HAP-1 (cell line): ENCODE results near the gene ZCCHC7.

Experiments
- DNase-seq, 2 experiments: peaks; one replicate each; pipeline ENCODE4 v3.0.0-alpha.2; 2016 to 2020; ENCODE audit warnings: low spot score in 2 of 2
- H3K27me3 ChIP-seq: fragments of 250-450 bp; sonication (Bioruptor Pico); 2 replicates; pipeline ENCODE4 v1.5.1; 2020; ENCODE audit warnings: low read depth, mild to moderate bottlenecking, moderate library complexity
- H3K36me3 ChIP-seq: fragments of 250-450 bp; sonication (Bioruptor Pico); replicated peaks from 2 replicates; pipeline ENCODE4 v1.5.1; 2020; ENCODE audit warnings: mild to moderate bottlenecking
- H3K4me1 ChIP-seq: fragments of 250-450 bp; sonication (Bioruptor Pico); 2 replicates; pipeline ENCODE4 v1.5.1; 2020; ENCODE audit warnings: mild to moderate bottlenecking
- H3K4me3 ChIP-seq: fragments of 250-450 bp; sonication (Bioruptor Pico); 2 replicates; pipeline ENCODE4 v1.5.1; 2020; ENCODE audit warnings: mild to moderate bottlenecking, moderate library complexity
- H3K9me3 ChIP-seq: fragments of 250-450 bp; sonication (Bioruptor Pico); 2 replicates; pipeline ENCODE4 v1.5.1; 2020; ENCODE audit warnings: mild to moderate bottlenecking, moderate library complexity
- in situ Hi-C: fragments of 300-500 bp; cut with MboI; formaldehyde crosslinking; loops from 3 replicates; pipeline ENCODE4 v1.14.3; 2020; ENCODE audit warnings: low sequenced_read_pairs, inconsistent platforms, mixed read lengths

The ZCCHC7 gene

DNA sequence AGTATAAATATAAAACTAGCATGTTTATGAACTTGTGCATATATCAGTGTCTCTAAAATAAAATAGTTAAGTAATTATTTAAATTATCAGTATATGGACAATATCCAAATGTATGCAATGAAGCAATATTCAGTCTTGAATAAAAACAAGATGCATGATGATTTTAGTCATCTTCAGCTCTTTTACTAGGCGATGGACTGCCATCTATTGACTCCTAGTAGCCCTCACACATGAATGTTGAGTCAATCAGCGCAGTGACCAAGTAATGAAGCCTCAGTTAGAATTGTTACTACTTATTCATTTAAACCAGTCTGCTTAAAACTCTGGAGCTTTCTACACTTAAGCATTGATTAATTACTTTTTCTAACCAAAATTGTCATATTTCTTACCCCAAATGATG, 209.2 kb downstream of the ZCCHC7 start:
- no peaks in the 10 kb centered on the region for H3K27me3 ChIP-seq
- no peaks in the 10 kb centered on the region for H3K36me3 ChIP-seq
- H3K9me3 ChIP-seq: no peaks in the 10 kb centered on the region
- no peak for DNase-seq
- in situ Hi-C loops: no loop called here
- no peak overlapping the region for H3K4me3 ChIP-seq
- peaks cover 14% of the 10 kb centered on the region for H3K4me1 ChIP-seq

DNA sequence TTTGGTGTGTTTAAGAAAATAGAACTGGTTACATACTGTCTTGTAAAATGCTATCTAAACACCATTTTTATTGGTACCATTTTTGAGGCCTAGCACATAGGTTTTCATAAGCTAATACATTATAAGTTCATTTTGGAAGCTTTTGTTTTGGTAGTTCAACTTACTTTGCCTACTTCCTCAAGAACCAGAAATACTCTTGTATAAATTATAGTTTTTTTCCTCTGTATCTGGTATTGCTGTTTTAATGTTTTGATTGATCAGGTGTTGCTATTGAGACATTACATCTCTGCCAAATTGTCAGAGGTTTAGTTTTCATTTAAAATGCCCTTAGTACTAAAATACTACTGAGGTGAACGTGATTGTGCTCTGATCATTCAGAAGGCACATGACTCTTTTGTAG, 211.5 kb downstream of the ZCCHC7 start:
- in situ Hi-C loops: no loop called here
- Histone ChIP-seq H3K27me3 (no peaks in the 10 kb centered on the region), H3K4me1 (peaks cover 9% of the 10 kb centered on the region), H3K36me3 (no peaks in the 10 kb centered on the region), H3K9me3 (no peaks in the 10 kb centered on the region), H3K4me3 (no peak overlapping the region)
- no peak for DNase-seq

DNA sequence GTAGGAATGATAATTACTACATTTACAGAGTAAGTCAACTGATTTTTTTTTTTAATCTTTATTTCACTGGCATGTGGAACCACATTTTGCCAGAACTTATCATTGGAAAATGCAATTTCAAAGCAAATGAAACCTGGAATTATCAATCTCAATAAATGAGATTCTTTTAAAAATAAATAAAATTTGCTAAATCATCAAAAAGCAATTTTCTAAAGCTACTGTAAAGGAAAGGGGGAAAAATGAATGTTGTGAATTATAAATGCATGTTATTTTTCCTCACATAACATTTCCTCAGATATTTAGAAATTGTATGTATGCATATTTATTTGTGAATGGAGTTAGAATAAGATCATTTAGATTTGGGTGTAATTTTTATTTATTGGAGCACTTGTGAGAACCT, 212.2 kb downstream of the ZCCHC7 start:
- DNase-seq: no peak
- Histone ChIP-seq H3K36me3 (no peaks in the 10 kb centered on the region), H3K9me3 (no peaks in the 10 kb centered on the region), H3K27me3 (no peaks in the 10 kb centered on the region), H3K4me3 (no peak overlapping the region), H3K4me1 (peaks cover 10% of the 10 kb centered on the region)
- in situ Hi-C loops: no loop called here

DNA sequence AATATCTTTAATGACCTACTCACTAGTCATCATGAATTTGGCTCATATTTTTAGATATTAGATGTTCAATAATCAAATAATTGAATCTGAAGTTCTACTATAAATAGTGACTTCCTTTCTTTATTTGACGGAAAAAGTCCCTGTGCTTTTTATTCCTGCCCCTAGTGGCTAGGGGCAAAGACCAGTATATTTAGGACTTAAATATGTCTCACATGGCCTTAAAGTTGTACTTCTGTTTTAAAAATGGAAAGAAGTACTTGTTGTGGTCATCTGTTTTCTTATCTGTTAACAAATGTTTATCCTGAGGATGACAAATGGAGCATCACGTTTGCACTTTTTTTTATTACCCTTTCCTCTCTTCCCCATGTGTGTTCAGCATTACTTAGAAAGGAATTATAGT, 212.9 kb downstream of the ZCCHC7 start:
- Histone ChIP-seq H3K4me1 (peaks cover 15% of the 10 kb centered on the region), H3K4me3 (no peak overlapping the region), H3K27me3 (no peaks in the 10 kb centered on the region), H3K9me3 (no peaks in the 10 kb centered on the region), H3K36me3 (no peaks in the 10 kb centered on the region)
- in situ Hi-C loops: no loop called here
- no peak for DNase-seq

DNA sequence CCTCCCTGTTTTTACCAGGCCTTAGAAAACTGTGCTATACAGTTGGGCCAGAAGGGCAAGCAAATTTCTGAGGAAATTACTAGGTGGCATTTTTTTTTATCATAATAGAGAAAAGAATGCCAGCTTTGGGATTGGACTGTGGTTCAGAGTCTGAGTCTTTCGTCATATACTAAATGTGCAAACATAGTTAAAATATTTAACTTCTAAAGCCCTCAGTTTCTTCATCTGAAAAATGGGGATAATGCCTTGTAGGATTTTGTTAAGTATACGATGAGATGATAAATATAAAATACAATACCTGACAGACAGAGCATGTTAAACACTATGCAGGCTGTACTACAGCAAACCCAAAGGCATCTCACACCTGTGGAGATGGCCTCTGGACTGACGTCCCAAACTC, 214.9 kb downstream of the ZCCHC7 start:
- Histone ChIP-seq H3K9me3 (no peaks in the 10 kb centered on the region), H3K27me3 (no peaks in the 10 kb centered on the region), H3K4me3 (no peak overlapping the region), H3K4me1 (peaks cover 22% of the 10 kb centered on the region), H3K36me3 (no peaks in the 10 kb centered on the region)
- DNase-seq: no peak
- in situ Hi-C loops: no loop called here

DNA sequence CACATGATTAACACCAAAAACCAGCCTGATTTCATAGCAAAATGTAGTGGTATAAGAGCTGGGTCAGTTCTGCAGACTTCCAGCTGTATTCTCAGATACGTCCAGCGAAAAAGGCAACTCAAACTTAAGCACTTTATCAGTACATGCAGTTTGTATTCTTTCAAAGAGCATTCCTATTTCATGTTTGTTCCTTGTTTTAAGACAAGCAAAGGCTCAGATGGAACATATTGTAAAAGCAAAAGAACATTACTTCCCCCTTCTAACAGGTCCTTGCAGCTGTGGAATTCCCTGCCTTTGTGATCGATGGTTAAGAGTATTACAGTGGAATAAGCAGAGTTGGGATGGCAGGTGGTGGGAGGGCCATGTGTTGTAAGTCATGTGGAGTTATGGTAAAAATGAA, 215.8 kb downstream of the ZCCHC7 start:
- in situ Hi-C loops: no loop called here

DNA sequence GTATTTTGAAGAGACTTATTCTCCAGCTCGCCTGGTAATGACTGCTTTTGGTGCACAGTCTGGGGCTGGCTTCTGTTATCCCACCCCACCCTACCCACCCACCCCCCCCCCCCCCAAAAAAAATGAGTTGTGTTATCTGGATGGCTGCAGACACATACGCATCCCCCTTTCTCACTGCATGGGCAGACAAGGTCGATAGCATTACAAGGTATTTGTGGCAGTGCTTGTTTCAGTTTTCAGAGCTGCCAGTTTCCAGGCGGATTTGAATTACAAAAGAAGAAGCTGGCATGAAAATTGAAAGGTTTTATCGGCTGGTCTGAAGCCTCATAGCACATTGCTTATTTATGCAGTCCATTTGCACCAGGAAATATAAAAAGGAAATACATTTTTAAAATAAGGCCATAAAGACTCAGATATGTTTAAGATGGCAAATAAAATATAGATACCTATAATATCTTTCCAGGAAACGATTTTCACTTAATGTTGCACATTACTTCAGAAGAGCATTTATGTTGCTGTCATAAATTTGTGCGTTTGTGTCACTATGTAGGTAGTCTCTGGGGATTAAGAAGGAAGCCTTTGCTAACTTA, 217.0 kb downstream of the ZCCHC7 start:
- peak; percentile 11 to 31 for DNase-seq
- Histone ChIP-seq H3K27me3 (no peaks in the 10 kb centered on the region), H3K4me1 (peaks cover 18% of the 10 kb centered on the region), H3K9me3 (no peaks in the 10 kb centered on the region), H3K36me3 (no peaks in the 10 kb centered on the region), H3K4me3 (no peak overlapping the region)
- in situ Hi-C loops: no loop called here

More for the DNA sequence above, 215.8 kb downstream of the ZCCHC7 start:
- H3K27me3 ChIP-seq: no peaks in the 10 kb centered on the region
- H3K36me3 ChIP-seq: no peaks in the 10 kb centered on the region
- H3K9me3 ChIP-seq: no peaks in the 10 kb centered on the region
- no peak for DNase-seq
- H3K4me1 ChIP-seq: peaks cover 19% of the 10 kb centered on the region
- no peak overlapping the region for H3K4me3 ChIP-seq

DNA sequence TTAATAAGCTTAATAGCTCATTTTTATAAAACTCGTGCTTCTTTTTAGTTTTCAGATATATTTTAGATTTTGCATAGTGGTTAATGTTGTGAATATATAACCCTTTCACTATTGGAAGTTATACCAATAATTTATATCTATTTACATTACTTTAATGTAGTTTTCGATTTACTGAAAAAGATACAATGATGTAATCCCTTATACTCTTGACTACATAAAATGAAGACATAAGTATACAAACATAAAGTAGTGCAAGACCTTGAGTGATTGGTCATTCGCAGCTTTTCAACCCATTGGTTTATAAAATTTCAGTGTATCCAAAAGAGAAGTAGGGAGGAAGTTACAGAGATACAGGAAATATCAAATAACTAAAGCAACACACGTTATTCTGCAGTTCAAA, 217.8 kb downstream of the ZCCHC7 start:
- in situ Hi-C loops: no loop called here
- H3K27me3 ChIP-seq: no peaks in the 10 kb centered on the region
- no peak for DNase-seq
- H3K4me1 ChIP-seq: peaks cover 18% of the 10 kb centered on the region
- H3K36me3 ChIP-seq: no peaks in the 10 kb centered on the region
- no peaks in the 10 kb centered on the region for H3K9me3 ChIP-seq
- no peak overlapping the region for H3K4me3 ChIP-seq

DNA sequence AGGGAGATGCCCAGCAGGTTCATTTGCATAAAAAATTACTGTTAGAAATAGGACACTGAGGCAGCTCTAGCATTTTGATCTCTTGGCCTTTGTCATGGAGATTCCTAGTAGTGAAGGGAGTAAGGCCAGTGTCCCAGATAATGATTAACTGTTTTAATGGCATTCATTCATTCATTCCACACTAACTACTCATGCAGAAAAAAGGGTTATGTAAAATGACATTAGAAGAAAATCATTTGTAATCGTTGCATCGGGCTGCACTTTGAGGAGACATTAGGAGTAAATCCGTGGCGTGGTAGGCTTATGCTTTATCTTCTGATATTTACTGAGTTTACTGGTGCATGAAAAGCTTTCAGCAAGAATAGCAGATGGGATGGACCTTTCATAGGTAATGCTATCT, 219.5 kb downstream of the ZCCHC7 start:
- Histone ChIP-seq H3K9me3 (no peaks in the 10 kb centered on the region), H3K27me3 (no peaks in the 10 kb centered on the region), H3K36me3 (no peaks in the 10 kb centered on the region), H3K4me3 (no peak overlapping the region), H3K4me1 (peaks cover 18% of the 10 kb centered on the region)
- in situ Hi-C loops: no loop called here
- peak in 1 of 2 experiments; percentile 61 for DNase-seq

DNA sequence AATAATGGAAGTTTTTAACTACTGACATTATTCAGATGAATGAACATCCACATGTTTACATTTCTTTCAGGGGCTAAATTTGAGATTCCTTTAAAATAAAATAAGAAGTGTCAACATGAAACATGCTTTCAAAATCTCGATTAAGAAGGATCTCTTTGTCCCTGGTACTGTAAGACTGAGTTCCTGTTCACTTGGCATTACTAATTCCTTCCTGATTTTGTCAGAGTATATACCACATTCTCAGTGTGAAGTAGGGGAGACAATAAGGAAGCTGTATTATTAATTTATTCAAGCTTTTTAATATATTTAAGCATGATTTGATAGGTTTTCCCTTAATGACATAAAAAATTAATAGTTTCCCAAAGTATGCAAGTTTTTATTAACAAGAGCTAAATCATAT, 220.6 kb downstream of the ZCCHC7 start:
- Histone ChIP-seq H3K4me3 (no peak overlapping the region), H3K36me3 (no peaks in the 10 kb centered on the region)
- in situ Hi-C loops: no loop called here

DNA sequence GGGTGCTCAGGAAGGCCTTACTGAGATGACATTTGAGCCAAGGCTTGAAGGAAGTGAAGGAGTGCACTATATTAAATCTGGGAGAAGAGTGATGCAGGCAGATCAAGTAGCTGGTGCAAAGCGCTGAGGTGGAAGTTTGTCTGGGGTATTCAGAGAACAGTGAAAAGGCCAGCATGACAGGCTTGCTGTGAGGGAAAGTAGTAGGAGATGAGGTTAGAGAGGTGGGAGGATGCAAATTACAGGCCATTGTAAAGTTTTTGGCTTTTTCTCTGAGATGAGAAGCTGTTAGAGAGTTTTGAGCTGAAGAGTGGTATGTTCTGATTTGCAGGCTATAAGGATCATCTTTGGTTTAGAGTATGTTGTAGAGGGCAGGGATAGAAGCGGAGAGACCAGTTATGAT, 221.3 kb downstream of the ZCCHC7 start:
- H3K4me1 ChIP-seq: peaks cover 18% of the 10 kb centered on the region
- in situ Hi-C loops: no loop called here

More for the DNA sequence above, 220.6 kb downstream of the ZCCHC7 start:
- Histone ChIP-seq H3K27me3 (no peaks in the 10 kb centered on the region), H3K4me1 (peaks cover 18% of the 10 kb centered on the region), H3K9me3 (no peaks in the 10 kb centered on the region)
- no peak for DNase-seq

DNA sequence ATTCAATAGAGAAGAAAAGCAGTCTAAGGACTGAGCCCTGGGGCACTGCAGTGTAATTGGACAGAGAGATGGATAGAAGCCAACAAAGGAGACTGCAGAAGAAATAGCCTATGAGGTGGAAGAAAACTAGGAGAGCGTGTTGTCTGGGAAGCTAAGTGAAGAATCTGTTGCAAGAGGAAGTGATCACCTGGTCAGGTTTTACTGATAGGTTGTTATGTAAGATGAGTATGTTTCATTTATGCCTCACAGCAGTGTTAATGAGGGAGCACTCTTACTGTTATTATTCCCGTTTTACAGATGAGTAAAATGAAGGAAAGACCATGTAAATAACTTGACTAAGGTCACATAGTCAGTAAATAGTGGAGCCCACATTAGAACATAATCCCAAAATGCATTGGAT, 222.1 kb downstream of the ZCCHC7 start:
- Histone ChIP-seq H3K4me3 (no peak overlapping the region), H3K9me3 (no peaks in the 10 kb centered on the region), H3K36me3 (no peaks in the 10 kb centered on the region), H3K4me1 (peaks cover 17% of the 10 kb centered on the region), H3K27me3 (no peaks in the 10 kb centered on the region)
- DNase-seq: peak; percentile 22 to 42
- in situ Hi-C loops: no loop called here

More for the DNA sequence above, 221.3 kb downstream of the ZCCHC7 start:
- no peak for DNase-seq
- Histone ChIP-seq H3K36me3 (no peaks in the 10 kb centered on the region), H3K4me3 (no peak overlapping the region), H3K9me3 (no peaks in the 10 kb centered on the region), H3K27me3 (no peaks in the 10 kb centered on the region)

DNA sequence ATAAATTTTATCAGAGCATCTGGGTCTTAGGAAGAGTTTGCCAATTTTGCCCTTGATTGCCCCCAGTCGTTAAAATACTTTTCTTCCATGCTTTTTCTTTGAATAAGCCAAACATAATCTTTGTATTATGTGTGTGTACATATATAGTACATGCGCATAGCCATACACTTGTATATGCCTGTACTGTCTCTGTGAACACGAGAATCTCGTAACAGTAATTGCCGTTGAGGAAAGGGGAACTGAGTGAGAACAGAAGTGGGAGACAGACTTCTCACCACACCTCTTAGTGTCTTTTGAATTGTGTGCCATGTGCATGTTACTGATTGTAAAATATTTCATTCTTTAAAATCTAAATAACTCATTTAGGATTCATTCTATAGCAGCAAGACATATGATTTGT, 222.5 kb downstream of the ZCCHC7 start:
- Histone ChIP-seq H3K36me3 (no peaks in the 10 kb centered on the region), H3K4me3 (no peak overlapping the region), H3K9me3 (no peaks in the 10 kb centered on the region), H3K4me1 (peaks cover 13% of the 10 kb centered on the region), H3K27me3 (no peaks in the 10 kb centered on the region)
- no peak for DNase-seq
- in situ Hi-C loops: no loop called here

DNA sequence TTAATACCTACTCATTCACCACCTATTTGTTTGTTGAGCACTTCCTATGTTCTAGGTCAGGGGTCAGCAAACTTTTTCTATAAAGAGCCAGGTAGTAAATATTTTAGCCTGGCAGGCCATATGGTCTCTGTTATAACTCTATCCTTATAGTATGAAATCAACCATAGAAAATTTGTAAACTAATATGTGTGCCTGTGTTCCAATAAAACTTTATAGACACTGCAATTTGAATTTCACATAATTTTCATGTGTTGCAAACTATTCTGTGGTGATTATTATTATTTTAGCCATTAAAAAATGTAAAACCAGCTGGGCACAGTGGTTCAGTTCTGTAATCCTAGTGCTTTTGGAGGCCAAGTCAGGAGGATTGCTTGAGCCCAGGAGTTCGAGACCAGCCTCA, 223.3 kb downstream of the ZCCHC7 start:
- DNase-seq: no peak

DNA sequence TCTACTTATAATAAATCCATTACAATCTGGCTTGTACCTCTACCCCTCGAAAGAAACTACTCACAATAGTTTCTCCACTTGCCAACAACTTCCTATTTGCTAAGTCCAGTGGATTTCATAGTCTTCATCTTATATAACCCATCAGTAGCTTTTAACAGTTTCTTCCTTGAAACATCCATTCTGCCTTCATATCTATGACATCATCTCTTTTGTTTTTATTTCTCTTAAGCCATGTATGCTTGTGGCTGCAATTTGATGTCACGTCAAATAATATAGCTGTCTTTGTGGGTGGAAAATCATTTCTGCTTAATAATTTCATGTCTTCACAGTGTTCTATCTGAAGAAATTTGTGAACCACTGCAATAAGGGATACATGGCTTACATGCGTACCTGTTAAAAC, 224.7 kb downstream of the ZCCHC7 start:
- in situ Hi-C loops: no loop called here
- DNase-seq: no peak

More for the DNA sequence above, 223.3 kb downstream of the ZCCHC7 start:
- Histone ChIP-seq H3K9me3 (no peaks in the 10 kb centered on the region), H3K36me3 (no peaks in the 10 kb centered on the region), H3K4me1 (peaks cover 12% of the 10 kb centered on the region), H3K4me3 (no peak overlapping the region), H3K27me3 (no peaks in the 10 kb centered on the region)
- in situ Hi-C loops: no loop called here

More for the DNA sequence above, 224.7 kb downstream of the ZCCHC7 start:
- Histone ChIP-seq H3K4me3 (no peak overlapping the region), H3K36me3 (no peaks in the 10 kb centered on the region), H3K27me3 (no peaks in the 10 kb centered on the region), H3K4me1 (peaks cover 7% of the 10 kb centered on the region), H3K9me3 (no peaks in the 10 kb centered on the region)
